Body of pancreas (tissue), 4 donors: ENCODE data around the gene NFKBIB.

Experiments used
- POLR2A ChIP-seq, 3 donors: fragments of 450-650 bp; IDR thresholded peaks; one replicate each; pipeline ENCODE4 v1.6.1; 2016; ENCODE audit warnings: antibody characterized with exemption in 3 of 3, mild to moderate bottlenecking in 2 of 3
- TF ChIP-seq, protein P1 (sequence below), 7 experiments: fragments of 450-650 bp in 4 of 7; fragments of 200-600 bp in 3 of 7; sonication (generic) in 3 of 7; IDR thresholded peaks; one replicate each; pipeline ENCODE4 v1.5.1; 2016 to 2019; ENCODE audit warnings: antibody characterized with exemption in 7 of 7

DNA sequence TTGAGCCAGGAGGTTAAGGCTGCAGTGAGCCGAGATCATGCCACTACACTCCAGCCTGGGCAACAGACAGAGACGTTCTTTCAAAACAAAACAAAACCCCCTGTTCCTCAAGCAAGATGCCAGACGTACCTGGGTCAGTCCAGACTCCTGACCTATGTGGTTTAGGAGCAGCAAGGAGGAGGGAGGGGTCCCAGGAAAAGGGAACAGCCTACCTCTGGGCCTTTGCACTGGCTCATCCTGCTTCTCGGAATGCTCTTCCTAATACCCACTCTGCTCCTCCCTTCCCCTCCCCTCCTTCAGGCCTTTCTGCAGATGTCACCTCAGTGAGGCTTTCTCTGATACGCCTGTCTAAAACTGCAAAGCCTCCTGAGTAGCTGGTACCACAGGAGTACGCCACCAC, 31.2 kb upstream of the NFKBIB start:
- TF ChIP-seq POLR2A (IDR thresholded peaks at IDR 0.05), result no peak
- TF ChIP-seq, protein P1, sequence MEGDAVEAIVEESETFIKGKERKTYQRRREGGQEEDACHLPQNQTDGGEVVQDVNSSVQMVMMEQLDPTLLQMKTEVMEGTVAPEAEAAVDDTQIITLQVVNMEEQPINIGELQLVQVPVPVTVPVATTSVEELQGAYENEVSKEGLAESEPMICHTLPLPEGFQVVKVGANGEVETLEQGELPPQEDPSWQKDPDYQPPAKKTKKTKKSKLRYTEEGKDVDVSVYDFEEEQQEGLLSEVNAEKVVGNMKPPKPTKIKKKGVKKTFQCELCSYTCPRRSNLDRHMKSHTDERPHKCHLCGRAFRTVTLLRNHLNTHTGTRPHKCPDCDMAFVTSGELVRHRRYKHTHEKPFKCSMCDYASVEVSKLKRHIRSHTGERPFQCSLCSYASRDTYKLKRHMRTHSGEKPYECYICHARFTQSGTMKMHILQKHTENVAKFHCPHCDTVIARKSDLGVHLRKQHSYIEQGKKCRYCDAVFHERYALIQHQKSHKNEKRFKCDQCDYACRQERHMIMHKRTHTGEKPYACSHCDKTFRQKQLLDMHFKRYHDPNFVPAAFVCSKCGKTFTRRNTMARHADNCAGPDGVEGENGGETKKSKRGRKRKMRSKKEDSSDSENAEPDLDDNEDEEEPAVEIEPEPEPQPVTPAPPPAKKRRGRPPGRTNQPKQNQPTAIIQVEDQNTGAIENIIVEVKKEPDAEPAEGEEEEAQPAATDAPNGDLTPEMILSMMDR (IDR thresholded peaks at IDR 0.05), result no peak
